Embryonic facial prominence (tissue), 1 donor: Measurements from ENCODE around the gene CARD18.
"Not testable (repeated sequence)": the region's sequence is repeated elsewhere in the genome, so short reads cannot be mapped to it uniquely, and the experiment has no call there.

Experiments
- DNase-seq: peaks from one replicate; pipeline ENCODE4 v3.0.0-alpha.2; 2016; ENCODE audit errors: extremely low spot score

The CARD18 gene

DNA sequence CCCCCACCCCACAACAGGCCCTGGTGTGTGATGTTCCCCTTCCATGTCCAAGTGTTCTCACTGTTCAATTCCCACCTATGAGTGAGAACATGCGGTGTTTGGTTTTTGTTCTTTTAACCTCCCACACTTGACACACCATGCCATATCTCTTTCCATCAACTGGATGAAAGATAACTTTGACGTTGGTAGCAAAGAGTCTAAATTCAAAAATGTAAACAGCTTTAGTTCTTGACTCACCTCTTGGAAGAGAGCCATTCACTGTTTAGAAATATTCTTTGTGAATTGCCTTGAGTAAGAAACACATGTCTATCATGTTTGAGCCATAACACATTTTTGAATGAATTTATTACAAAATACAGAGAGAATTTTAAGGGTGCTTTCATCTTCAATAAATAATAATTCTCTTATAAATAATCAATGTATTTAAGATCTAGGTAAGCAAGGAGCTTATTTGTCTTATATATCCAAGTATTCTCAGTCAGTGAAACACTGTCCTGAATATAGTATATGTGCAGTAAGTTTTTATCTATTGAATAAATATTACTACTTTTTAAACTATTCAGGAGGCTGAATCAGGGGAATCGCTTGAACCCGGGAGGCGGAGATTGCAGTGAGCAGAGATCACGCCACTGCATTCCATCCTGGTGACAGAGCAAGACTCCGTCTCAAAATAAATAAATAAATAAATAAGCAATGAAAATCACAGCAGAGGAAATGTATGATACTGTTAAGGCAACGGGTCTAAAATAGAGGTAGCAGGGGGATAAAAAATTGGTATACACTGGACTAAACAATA, 6.7 kb downstream of the CARD18 start:
- DNase-seq = no peak

GRCh38 chr11:105130189-105130813, 9.3 kb downstream of the CARD18 start:
- DNase-seq = no peak

- DNase-seq = no peak
Measured at GRCh38 chr11:105124756-105125155, 14.8 kb downstream of the CARD18 start.

DNA sequence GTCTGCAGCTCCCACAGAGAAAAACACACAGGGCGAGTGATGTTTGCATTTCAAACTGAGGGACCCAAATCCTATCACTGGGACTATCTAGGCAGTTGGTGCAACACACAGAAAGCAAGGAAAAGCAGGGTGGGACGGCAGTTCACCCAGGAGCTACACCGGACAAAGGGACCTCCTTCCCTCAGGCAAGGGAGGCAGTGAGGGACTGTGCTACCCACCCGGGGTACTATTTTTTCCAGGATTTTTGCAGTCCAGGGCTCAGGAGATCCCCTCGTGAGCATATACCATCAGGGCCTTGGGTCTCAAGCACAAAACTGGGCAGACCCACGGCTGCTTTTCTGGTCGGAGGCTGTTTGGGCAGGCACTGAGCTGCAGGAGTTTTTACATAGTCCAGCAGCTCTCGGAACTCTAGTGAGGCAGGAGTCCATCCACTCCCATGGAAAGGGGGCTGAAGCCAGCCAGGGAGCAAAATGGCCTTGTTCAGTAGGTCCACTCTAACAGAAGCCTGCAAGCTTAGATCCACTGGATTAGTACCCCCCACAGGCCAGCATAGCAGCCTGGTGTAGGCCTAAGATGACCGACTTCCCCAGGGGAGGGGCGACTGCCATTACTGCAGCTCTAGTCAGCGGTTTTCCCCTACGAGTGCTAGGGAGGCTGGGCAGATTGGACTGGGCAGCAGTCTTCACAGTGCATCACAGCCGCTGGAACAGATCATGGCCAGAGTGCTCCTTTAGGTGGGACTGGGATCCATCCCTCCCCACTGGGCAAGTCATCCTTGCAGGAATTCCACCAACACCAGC, 28.2 kb downstream of the CARD18 start:
- no peak for DNase-seq

DNA sequence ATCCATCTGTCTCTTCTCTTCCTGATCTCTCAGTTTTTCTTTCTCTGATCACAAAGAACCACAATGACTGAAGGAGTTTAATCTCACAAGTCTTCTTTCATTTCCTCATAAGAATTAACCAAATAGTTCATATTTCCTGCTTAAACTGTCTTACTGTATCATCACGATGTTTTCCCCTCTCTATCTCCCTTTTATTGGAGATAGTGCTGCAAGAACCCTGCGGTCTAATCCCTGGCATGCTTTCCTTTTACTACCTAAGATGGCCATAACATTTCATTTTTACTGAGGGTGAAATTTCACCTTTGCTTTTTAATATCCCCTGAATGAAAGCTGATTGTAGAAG, 28.9 kb downstream of the CARD18 start:
- DNase-seq = no peak

DNA sequence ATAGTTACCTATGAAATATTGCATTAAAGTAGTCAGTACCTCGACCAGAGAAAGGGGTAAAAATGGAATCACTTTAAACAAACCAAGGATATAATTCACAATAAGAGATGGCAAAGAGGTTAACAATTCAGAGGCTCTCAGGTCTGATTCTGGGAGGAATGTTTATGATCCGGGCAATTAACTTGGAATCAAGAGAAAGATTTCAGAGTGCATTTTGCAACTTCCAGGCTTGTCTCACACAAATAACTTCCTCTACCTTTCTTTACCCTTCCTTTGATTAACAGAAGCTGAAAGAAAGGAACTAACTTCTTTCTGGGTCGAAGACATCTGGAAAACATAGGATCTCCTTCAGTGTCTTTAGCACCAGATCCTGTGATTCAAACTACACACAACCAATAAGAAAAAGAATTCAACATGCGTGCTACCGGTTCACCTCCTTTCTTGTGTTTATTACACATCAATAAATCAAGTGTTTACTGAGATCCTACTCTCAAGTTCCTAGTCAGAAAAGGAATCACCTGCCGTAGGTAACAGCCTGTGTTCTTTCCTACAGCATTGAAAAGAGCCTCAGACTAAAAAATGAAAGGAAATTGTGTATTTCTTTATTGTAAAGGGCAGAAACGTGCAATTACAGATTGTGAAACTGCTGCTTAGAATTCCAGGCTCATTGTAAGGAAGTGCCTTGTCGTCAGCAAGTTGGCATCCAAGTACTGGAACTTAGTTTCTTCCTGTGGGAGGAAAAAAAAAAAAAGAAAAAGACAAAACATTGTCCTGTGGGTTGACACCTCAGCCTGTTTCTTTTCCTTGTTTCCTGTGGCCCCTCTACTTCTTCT, 29.5 kb downstream of the CARD18 start:
- DNase-seq = no peak

- DNase-seq = no peak
Measured at GRCh38 chr11:105109321-105109720, 30.2 kb downstream of the CARD18 start.

DNA sequence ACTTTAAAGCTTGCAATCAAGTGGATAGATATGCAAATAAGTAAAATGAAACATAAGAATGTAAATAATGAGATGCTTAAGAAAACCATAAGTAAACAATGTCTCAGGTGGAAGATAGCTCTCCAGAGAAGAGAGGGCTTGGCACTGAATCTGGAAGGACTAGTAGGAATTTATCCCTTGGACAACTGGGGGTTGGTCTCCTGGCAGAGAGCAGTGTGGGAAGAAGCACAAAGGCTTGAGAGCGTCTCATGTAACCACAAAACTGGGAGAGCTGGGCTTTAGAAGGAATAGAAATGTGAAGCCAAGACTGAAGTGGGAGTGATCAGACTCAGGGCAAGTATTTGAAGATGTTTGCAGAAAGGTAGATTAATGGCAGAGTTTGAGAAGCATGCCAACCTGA, 31.3 kb downstream of the CARD18 start:
- DNase-seq = no peak

- DNase-seq = not testable (repeated sequence)
Measured at GRCh38 chr11:105107226-105107825, 32.2 kb downstream of the CARD18 start.

- no peak for DNase-seq
Measured at GRCh38 chr11:105106140-105106539, 33.4 kb downstream of the CARD18 start.

GRCh38 chr11:105104292-105104691, 35.3 kb downstream of the CARD18 start:
- DNase-seq = no peak

DNA sequence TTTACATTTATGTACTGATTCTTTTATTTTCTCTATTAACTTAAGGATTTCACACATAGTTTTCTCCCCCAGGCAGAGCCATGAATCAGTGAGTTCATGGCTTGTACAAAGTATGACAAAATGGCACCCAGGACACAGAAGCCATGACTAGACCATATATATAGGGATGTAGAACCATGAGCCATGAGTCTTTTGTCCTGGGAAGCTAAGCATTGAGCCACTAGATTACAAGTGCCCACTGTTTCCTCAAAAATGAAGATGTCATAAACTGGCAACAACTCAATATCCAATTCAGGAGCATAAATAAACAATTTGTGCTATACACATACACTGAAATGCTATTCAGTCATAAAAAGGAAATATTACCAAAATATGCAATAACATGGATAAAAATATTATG, 36.2 kb downstream of the CARD18 start:
- DNase-seq = no peak

GRCh38 chr11:105102079-105102581, 37.4 kb downstream of the CARD18 start:
- not testable (repeated sequence) for DNase-seq

DNA sequence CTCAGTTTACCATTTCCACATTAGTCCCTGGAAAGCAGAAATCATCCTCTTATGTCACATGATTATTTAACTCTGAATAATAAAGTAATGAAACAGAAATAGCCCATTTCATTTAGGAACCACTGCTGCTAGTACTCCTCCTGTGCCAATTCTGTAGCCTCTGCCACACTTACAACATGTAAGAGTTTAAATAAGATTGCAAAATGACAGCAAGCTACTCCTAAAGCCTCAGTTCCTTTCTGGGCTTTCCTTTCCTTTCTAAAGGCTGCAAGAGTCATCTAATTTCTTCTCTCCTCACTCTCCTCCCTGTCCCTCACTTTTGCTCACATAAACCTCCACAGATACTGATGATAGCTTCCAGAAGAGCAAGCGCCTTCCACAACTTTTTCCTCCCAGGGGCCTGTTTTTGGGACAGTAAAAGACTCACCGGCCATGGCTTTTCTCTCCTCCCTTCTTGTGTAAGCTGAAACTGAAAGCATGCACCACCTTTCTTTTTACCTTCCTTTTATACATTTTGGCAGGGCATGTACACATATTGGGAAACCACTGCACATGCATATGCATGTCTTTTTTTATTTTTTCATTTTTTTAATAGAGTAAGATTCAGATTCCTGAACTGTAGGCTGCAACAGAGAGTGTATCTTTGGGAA, 38.5 kb downstream of the CARD18 start:
- no peak for DNase-seq

- DNase-seq = no peak
Measured at GRCh38 chr11:105100206-105100605, 39.4 kb downstream of the CARD18 start.

DNA sequence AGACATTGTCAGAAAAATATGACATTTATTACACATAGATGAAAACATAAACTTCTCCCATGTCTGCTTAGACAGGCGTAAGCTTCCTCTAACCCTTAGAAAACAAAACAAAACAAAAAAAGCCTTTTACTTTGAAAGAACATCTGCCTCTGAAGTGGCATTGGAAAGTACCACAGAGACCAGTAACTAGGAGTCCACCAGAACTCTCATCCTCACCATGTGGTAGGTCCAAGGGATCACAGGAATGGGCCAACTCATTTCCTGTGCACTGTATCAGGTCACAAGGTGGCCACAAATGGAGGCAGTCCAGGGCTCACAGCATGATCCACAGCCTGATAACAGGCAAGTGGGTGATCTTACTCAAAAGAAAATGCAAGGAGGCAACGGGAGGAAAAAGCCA, 40.0 kb downstream of the CARD18 start:
- not testable (repeated sequence) for DNase-seq

DNA sequence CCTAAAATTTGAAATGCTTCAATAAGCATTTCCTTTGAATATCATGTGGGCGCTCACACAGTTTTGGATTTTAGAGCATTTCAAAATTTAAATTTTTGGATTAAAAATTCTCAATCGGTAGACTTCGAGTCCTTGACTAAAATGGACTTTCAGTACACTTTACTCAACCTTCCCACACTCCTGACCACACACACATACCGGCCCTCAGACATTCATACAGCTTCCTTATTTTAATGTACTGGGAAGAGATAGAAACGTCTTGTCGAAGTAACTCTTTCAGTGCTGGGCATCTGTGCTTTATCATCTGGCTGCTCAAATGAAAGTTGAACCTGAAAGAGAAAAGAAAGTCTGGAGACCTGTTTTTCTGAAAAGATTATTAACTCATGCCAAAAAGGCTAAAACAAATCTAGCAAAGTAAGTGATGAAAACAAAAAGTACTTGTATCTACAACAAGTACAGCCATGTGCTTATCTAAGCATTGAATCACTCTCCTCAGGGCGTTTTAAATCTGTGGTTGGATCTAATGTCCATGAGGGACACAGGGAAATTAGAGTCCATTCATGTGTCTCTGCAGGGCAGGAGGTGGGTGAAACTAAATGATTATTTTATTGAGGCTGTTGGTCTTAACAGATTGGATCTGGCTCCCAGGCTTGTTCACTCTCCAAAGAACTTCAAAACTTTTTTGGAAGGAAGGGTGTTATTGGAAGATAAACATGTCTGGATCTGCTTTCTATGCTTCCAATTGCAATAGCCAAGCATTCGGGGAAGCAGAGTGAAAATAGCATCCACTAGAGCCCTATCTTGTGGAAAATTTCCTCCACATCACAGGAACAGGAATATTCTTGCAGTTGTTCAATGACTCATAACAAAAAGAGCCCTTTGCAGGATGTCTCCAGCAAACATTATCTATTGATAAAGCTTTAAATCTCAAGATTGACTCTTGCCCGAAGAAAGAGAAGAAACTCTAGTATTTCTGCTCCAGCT, 47.0 kb downstream of the CARD18 start:
- no peak for DNase-seq
